ENCODE data around the gene GNAT3.

Gene GNAT3

DNA sequence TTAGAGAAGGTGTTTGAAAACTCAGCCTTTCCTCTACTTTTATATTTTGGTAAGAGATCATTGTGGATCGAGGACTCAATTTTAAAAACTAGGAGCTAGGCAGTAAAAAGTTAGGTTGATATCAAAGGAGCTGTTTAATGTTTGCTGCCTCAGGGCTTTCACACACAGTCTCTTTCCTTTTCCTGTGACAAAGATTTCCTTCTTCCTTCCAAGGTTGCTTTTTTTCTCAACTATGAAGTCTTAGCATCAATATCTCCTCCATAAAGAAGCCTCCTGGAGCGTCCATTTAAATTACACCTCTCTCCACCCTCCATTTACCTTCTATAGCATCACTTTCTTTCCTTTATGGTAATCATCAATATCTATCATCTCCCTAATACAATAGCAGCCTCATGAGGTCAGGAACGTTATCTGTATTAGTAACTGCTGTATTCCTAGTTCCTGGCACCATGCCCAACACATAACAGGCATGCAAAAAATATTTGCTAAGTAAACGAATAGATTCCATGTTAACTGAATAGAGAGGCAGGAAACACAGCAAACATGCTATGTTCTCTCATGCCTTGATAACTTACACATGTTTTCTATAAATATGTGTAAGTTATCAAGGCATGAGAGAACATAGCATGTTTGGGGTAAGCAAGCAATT is 48.5 kb downstream of the GNAT3 start:
- DNase-seq (ENCODE audit: low read depth) = no peak

DNA sequence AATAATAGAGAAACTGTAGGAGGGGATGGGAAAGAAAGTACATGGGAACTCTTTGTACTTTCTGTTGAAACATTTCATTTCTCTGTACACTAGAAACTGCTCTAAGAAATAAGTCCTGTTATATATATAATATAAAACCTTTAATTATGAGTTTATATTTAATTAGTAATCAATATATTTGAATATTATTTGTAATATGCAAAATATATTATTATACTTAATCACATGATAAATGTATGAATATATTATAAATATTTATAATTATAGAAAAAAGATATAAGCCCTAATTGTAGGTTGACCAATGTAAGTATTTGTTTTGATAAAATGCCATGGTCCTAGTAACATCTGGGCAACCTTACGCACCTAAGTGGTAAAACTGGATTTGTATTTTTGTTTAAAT is 51.0 kb downstream of the GNAT3 start:
- DNase-seq (ENCODE audit: low read depth) = no peak

DNA sequence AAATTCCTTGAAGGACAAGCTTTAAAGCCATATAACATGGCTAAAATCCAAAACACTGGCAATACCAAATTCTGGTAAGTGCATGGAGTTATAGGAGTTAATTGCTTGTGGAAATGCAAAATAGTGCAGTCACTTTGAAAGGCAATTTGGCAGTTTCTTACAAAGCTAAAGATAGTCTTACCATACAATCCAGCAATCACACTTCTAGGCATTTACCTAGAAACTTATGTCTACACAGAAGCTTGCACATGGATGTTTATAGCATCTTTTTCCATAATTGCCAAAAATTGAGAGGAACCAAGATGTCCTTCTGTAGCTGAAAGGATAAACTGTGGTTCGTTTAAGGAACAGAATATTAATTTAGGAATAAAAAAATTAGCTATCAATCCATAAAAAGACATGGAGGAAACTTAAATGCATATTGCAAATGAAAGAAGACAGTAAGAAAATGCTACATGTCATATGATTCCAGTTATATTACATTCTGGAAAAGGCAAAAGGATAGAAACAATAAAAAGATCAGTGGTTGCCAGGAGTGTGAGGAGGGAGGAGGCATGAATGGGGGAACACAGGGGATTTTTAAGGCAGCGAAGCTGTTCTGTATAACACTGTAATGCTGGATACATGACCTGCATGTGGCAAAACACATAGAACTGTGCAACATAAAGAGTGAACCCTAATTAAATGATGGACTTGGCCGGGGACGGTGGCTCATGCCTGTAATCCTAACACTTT is 51.9 kb downstream of the GNAT3 start:
- no peak for DNase-seq (ENCODE audit: low read depth)

DNA sequence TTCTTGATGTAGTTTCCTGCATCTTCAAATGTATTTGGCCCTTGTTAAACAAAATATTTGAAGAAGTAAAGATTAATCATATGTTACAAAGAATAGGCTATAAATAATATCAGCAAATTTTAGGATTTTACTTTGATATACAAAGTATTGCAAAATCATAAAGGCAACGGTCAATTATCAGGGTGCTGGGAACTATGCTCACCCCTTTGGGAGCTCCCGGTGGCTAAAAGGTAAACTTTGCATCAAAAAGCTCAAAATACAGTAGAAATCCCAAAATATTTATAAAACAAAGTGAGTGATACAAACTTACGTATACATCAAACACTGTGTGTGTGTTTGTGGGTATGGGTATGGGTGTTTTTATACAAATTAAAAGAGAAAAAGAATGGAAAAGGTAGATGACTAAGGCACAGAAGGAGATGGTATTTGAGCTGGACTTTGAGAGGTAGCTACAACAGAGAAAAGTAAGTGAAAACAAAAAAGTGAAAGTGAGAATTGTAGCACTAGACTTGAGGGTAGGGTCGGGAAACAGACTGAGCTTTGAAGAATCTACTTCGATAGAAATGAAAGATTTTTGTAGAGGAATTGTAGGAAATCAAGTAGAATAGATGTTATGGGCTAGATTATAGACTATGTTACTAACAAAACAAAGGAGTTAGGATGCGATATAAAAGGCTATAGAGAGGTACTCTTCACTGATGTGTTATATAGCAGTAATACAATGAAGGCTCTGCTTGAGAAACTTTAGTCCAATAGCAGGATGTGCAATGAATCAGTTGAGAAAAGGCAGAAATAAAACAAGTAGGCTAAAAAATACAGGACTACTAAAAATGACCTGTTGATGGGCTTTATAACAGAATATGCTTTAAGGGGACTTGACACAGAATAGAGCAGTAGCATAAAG is 52.8 kb downstream of the GNAT3 start:
- DNase-seq (ENCODE audit: low read depth) = no peak

DNA sequence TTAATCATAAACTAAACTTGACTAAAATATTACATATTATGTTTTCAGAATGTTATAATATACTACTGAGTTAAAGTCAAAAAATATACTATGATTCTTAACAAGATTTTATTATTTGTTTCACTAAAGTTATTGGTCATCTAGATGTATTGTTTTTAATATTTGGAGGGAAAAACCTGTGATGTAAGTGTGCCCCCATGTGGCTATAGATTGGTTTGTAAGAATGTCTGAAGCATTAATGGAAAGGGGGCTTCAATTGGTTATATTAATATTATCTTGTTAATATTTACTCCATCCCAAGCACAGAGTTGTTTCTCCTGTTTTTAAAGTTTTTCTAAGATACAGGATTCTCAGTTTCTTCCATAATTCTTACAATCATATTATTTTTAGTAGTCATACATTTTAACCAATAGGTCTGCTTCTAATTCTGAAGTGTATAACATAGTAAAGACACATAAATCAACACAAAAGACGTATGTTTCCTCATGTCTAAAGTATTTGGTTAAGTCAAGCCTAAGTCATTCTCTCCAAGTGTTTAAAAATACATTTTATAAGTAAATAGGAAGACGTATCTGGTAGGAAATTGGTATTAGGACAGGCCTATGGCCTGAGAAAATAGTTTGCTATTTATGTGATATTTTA is 58.0 kb downstream of the GNAT3 start:
- DNase-seq (ENCODE audit: low read depth) = no peak

DNA sequence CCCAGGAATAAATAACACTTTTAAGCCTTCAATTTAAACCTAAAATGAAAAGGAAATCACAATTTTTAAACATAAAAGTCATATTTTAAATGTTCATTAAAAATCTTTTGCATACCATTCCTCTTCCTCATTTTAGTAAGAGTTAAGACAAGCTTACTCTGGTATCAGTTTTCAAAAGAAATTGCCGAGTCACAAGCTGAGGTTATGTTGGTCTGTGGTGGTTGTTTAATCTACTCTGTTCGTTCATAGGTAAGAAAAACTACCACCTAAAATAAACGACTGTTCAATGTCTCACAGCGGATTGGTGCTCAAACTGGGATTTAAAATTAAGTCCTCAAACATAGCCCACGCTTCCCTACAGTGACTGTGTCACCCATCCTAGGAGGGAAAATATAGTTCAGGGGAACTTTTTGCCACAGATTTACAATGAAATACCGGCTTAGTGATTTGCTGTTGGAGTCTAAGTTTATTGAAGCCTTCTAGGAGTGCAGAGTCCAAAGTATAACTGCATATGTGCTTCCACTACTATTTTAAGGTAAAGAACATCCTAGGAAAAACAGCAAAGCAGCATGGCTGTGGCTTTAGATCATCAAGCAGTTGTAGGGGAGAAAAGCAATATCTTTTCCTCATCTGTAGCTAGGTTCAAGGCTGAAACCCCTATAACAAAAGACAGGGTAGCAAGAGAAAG is 61.1 kb downstream of the GNAT3 start:
- no peak for DNase-seq (ENCODE audit: low read depth)

DNA sequence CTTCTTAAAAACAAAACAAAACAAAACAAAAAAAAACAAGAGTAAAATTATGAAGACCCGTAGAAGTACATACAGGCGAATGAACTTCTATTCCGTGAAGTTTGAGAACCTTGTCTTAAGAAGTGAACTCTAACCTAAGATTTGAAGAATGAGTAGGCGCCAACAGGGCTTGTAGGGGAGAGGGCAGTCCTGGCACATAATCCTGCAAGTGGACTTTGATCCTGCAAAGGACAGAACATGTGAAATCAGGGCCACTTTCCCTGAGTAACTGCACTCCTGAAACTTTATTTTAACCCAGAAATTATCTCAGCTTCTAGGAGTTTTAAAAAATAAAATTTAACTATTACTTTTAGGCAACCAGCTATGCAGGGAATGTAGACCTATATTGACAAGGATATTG is 62.0 kb downstream of the GNAT3 start:
- DNase-seq (ENCODE audit: low read depth) = no peak

DNA sequence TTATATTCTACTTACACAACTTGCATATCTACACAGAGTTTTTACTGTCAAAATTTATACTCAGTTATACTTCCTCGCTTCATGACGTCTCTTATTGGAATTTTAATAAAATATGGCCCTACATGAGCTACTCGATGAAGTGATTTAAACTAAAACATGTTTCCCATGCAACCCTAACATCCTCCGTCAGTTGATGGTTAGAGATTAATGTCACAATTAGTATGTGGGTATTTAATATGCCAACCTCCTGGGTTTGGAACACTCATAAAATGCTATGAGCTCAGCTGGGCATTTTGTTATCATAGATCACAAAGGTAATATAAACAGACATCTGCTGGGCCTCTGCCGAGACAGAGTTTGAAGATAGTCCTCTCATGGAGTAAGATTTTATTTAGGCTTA is 66.5 kb downstream of the GNAT3 start:
- DNase-seq (ENCODE audit: low read depth) = no peak

DNA sequence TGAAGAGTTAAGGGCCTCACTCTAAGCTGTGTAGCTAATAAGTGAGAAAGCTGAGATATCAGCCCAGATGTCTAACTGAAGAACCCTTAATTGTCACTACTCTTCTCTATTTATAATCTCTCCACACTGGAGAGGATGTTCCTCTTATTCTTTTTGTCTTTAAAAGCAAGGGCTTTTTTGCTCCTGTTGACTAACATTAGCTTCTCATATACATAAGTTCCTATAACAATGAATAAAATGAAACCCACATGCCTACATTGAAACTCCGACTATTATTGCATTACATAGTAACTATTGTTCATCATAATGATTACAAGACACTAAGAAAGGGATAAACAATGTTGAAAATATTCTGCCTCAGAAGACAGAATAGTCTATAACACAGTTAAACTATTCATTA is 67.1 kb downstream of the GNAT3 start:
- no peak for DNase-seq (ENCODE audit: low read depth)

DNA sequence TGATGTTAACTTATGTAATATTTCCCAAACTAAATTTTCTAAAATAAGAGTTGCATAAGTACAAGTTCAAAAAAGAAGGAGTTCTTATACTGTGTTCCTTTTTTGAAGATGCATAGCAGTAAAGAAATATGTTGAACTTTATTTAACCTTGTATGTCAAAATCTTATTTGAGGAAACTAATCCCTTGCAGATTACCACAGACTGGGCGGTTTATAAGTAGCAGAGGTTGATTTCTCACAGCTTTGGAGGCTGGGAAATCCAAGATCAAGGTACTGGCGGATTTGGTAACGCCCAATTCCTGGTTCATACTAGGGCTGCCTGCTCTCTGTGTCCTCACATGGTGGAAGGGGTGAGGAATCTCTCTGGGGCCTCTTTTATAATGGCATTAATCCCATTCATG is 68.5 kb downstream of the GNAT3 start:
- DNase-seq (ENCODE audit: low read depth) = no peak

DNA sequence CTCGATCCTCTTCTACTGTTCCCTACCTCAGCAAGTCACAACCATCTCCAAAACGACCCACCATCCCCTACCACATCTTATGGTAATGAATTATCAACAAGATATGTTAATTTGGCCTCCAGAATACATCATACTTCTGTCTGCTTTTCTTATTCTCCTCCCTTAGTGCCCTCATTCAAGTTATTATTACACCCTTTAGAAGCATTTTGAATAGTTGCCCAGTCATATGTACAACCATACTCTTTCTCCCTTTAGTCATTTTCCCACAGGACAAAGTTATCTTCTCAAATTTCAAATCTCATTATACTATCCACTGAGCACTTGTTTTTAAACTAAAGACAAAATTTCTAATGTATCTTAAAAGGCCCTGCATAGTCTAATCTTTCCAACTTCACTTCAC is 71.0 kb downstream of the GNAT3 start:
- no peak for DNase-seq (ENCODE audit: low read depth)

DNA sequence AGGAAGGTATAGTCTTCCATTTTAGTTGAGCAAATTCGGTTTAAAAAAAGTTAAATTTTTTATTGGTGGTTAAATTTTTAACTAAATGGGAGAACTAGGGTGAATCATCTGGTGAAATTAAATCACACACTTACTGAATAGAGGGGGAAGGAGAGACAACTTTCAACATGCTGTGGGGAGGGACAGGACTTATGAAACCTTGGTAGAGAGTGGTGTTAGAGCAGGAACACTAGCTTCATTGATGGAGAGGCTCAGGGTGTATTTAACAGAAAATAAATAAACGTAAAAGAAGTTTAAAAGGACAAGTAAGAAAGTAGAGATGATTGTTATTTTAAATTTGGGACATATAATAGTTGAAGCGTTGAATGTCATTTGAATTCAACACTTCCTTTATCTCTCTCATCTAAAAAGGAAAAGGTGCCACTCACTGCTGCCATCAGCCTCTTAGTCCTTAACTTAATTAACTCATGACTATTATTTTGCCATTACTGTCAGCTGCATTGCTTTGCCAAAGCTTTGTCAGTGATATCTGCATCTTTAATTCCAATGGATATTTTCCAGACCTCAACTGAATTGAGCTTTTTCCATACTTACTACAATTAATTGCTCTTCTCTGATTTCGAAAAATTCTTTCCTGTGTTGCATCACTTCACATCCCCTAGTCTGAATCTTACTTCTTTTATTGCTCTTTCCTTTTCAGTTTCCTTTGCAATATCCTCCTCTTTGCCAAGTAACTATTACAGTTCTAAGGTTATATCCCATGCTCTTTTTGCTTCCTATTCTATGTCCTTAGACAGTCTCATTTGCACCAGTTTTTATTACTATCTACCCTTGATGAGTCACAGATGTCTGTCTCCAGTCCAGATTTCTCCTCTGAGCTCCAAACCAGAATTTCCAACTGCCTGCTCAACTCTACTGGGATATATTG is 71.7 kb downstream of the GNAT3 start:
- no peak for DNase-seq (ENCODE audit: low read depth)

DNA sequence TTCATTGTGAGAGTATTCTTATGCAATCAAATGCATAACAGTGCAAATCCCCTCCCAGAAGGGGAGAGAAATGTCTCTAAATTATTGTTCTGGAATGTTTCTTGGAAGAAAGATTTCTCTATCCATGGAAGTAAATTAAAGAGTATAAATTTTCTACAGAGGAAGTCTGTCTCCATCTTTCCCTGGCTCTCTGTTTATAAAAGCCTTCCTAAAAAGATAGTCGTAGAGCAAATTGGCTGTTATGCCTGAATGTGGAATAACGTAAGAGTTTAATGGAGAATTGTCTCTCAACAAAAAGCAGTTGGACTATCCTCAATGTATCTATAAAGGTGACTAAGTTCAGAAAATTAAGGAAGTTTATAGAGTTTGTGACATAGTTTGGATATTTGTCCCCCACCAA is 76.3 kb downstream of the GNAT3 start:
- no peak for DNase-seq (ENCODE audit: low read depth)

DNA sequence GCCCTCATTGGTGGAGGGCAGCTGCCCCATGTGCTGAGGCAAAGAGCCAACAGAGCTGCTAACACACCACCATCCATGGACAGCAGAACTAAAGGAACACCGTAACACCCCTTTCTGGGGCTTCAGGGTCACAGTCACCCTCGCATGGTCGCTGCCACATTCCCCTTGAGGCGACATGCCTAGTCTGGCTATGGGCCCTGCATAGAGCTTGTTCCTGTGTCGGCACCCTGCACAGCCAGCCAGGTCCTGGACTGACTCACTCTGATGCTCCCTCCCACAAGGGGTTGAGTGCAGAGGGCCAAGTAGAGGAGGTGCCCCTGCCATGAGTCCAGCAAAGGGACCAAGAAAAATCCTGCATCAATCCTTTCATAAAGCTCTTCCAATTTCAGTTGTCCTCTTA is 77.8 kb downstream of the GNAT3 start:
- no peak for DNase-seq (ENCODE audit: low read depth)

DNA sequence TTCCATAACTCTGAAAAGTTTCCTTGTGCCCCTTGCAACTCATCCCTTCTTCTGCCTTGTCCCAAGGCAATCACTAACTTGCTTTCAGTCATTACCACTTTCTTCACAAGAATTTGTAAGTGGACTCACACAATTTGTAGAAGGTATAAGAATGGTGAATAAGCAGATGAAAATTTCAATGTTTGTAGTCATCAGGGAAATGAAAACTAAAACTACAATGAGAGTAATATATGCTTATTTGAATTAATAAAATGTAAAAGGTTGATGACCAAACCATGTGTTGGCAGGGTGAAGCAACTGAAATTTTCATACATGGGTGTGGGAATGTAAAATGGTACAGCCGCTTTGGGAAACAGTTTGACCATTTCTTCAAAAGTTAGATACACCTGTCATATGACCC is 79.7 kb downstream of the GNAT3 start:
- DNase-seq (ENCODE audit: low read depth) = no peak

DNA sequence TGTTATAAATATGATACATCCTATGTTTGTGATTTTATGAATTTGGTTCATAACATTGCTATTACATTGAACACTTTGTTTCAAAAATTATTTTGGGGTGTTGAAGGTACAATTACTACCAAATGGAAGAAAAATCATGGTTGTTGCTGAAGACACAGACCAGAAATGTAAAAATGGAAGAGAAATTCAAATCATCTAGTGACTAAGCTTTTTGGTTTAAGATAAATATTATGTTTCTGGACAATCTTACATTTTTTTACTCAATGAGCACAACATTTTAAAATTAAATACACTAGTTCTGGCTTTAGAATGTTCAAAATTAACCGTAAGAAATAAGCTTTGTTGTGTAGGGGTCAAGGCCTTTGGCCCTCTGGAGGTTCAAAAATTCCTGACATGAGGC is 82.7 kb downstream of the GNAT3 start:
- no peak for DNase-seq (ENCODE audit: low read depth)

DNA sequence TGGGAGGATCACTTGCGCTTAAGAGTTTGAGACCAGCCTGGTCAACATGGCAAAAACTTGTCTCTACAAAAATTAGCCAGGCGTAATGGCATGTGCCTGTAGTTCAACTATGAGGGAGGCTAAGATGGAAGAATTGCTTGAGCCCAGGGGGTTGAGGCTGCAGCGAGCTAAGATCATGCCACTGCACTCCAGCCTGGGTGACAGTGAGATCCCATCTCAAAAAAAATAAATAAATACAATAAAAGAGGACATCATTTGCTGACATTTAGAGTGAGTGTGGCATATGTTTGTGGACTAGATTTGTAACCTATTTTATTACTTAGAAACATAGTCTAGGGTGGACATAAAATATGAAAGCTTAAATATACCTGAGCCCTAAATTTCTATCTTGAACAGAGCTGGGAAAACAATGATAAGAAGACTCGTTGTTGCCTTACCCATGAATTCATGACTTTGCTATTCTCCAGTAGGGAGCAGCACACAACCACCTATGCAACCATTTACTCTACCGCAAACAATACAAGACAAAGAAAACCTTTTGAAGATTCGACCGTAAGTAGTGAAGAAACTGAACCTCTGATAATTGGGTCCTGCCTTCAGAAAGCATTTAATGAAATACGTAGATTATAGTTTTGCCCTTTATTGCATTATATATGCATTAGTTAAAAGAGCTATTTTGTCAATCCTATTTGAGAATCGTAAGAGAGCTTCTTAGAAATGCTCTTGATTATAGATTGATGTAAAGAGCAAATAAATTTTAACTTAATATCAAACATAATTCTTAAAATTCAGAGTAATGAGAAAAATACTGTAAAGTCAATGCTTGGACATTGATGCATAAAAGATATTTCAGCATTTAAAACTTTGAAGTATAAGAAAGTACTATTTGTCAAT is 83.5 kb downstream of the GNAT3 start:
- DNase-seq (ENCODE audit: low read depth) = peak; percentile 49

DNA sequence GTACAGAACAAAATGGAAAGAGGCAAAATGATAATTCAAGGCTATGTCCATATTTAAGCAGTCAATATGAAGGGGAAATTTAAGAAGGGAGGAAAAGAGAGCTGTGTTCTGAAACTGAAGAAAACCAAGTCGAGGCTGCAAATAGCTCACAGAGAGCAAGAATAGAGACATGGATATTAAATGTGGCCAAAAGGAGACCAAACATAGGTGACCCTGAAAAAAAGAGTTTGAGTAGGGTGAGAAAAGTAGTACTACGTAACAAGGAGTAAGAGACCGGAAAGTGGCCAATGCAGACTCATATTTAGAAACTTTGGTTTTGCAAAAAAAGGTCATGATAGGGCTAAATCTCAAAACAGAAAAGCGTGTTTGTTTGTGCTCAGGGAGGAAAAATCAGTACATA is 84.6 kb downstream of the GNAT3 start:
- DNase-seq (ENCODE audit: low read depth) = no peak

DNA sequence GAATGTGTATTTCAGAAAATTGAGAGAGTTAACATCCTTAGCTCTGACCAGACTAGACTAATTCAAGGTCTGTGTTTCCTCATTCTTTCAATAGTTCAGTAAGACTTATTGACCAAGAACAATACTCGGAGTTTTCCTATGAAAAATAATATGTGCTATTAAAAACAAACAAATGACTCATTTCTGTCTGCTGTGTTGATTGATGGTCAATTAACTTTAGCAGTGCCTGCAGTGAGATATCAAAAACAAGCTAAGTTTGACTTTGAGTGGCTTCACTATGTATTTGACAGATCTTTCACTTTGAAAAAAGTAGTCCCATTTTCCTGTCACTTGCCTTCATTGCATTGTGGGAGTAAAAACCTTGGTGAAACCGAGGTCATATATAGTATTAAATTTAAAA is 91.0 kb downstream of the GNAT3 start:
- no peak for DNase-seq (ENCODE audit: low read depth)
